B cell (primary cell): ENCODE measurements around the gene RP2. TPM values are rescaled to one million over a fixed set of nuclear protein-coding genes. Genes with fewer than 3 reads are reported as not detected.

Experiments
- ATAC-seq: fragments of 200-7000 bp; cut with Tn5 transposase; one replicate; pipeline ENCODE4 v1.10.0; 2021; ENCODE audit warnings: low read depth, mild to moderate bottlenecking, moderate number of reproducible peaks, moderate library complexity
- CTCF ChIA-PET: fragments of 350-600 bp; sonication (Branson Sonifier 250); formaldehyde crosslinking; loops from one replicate; lab custom pipeline; 2021; ENCODE audit warnings: antibody characterized with exemption, inconsistent platforms; lab: Charles Lee
- POLR2A ChIA-PET: fragments of 350-600 bp; sonication (Branson Sonifier 250); formaldehyde crosslinking; loops from one replicate; lab custom pipeline; 2021; ENCODE audit warnings: antibody characterized with exemption; lab: Charles Lee
- DNase-seq: peaks from one replicate; pipeline ENCODE4 v3.0.0; 2013
- H2AFZ ChIP-seq: 2 replicates; pipeline ENCODE4 v1.6.1; 2012; ENCODE audit warnings: mild to moderate bottlenecking, low read depth, low read length; ENCODE audit not compliant: insufficient read depth, poor library complexity, severe bottlenecking
- H3K27ac ChIP-seq, 2 donors: 1 replicate in 1 of 2; 2 replicates in 1 of 2; pipeline ENCODE4 v1.5.1; 2012 to 2013; ENCODE audit warnings: low read length in 2 of 2, mild to moderate bottlenecking in 2 of 2, moderate library complexity in 1 of 2
- H3K27me3 ChIP-seq, 4 experiments: fragments of 200-600 bp in 1 of 4; sonication (generic) in 1 of 4; replicated peaks in 1 of 4; 1 replicate in 2 of 4; 2 replicates in 2 of 4; pipeline versions ENCODE4 v1.6.1 to v1.7.0; 2013 to 2016; ENCODE audit warnings: low read length in 3 of 4, mild to moderate bottlenecking in 2 of 4, mixed read lengths in 1 of 4, moderate library complexity in 1 of 4; ENCODE audit not compliant: insufficient read depth in 4 of 4, control insufficient read depth in 3 of 4; ENCODE audit errors: control extremely low read depth in 1 of 4
- H3K36me3 ChIP-seq, 2 experiments: replicated peaks in 1 of 2; 1 replicate in 1 of 2; 2 replicates in 1 of 2; pipeline versions ENCODE4 v1.6.1 to v1.7.1; 2013; ENCODE audit warnings: low read length in 1 of 2; ENCODE audit not compliant: insufficient read depth in 2 of 2, control insufficient read depth in 1 of 2; ENCODE audit errors: control extremely low read depth in 1 of 2, extremely low read depth in 1 of 2
- H3K4me1 ChIP-seq, 2 donors: fragments of 200-600 bp in 1 of 2; sonication (generic) in 1 of 2; 1 replicate in 1 of 2; 2 replicates in 1 of 2; pipeline versions ENCODE4 v1.5.1 to v1.6.1; 2013 to 2017; ENCODE audit warnings: low read length in 2 of 2; ENCODE audit not compliant: control insufficient read depth in 2 of 2, insufficient read depth in 2 of 2
- H3K4me2 ChIP-seq: replicated peaks from 2 replicates; pipeline ENCODE3; 2012; ENCODE audit warnings: mild to moderate bottlenecking, low read depth, low read length; ENCODE audit not compliant: poor library complexity, severe bottlenecking
- H3K4me3 ChIP-seq, 5 experiments: fragments of 200-600 bp in 1 of 5; sonication (generic) in 1 of 5; 1 replicate in 3 of 5; 2 replicates in 2 of 5; pipeline versions ENCODE4 v1.5.1 to v1.7.0; 2011 to 2016; ENCODE audit warnings: low read length in 4 of 5, mild to moderate bottlenecking in 4 of 5, low read depth in 2 of 5, control low read depth in 1 of 5, moderate library complexity in 1 of 5; ENCODE audit not compliant: insufficient read depth in 1 of 5; ENCODE audit errors: control extremely low read depth in 1 of 5, extremely low read depth in 1 of 5
- H3K79me2 ChIP-seq: fragments of 200-600 bp; sonication (generic); one replicate; pipeline ENCODE4 v1.6.0; 2016; ENCODE audit warnings: low read length; ENCODE audit not compliant: control insufficient read depth, insufficient read depth
- H3K9ac ChIP-seq: fragments of 200-600 bp; sonication (generic); 2 replicates; pipeline ENCODE4 v1.6.1; 2017; ENCODE audit warnings: mild to moderate bottlenecking, low read length, moderate library complexity
- H3K9me3 ChIP-seq, 3 donors: one replicate each; pipeline versions ENCODE4 v1.6.1 to v1.7.1; 2013; ENCODE audit warnings: low read length in 2 of 3; ENCODE audit not compliant: control insufficient read depth in 2 of 3, insufficient read depth in 1 of 3; ENCODE audit errors: control extremely low read depth in 1 of 3
- H4K20me1 ChIP-seq: 2 replicates; pipeline ENCODE4 v1.6.0; 2012; ENCODE audit warnings: mild to moderate bottlenecking, low read length; ENCODE audit not compliant: insufficient read depth, control insufficient read depth, poor library complexity, severe bottlenecking
- H3K27ac Mint-ChIP-seq: one replicate; pipeline ENCODE4 v1.8.0; 2021; ENCODE audit warnings: mixed read lengths
- H3K27me3 Mint-ChIP-seq: one replicate; pipeline ENCODE4 v1.8.0; 2021; ENCODE audit warnings: mixed read lengths
- H3K4me1 Mint-ChIP-seq: one replicate; pipeline ENCODE4 v1.8.0; 2021; ENCODE audit warnings: mixed read lengths
- H3K4me3 Mint-ChIP-seq: one replicate; pipeline ENCODE4 v1.8.0; 2021; ENCODE audit warnings: mixed read lengths
- H3K9me3 Mint-ChIP-seq: one replicate; pipeline ENCODE4 v1.8.0; 2022; ENCODE audit warnings: mixed read lengths; ENCODE audit not compliant: insufficient read depth
- CTCF ChIP-seq: fragments of 200-600 bp; IDR thresholded peaks from one replicate; pipeline ENCODE4 v1.8.0; 2022; ENCODE audit warnings: antibody characterized with exemption, mild to moderate bottlenecking
- EZH2 ChIP-seq: IDR thresholded peaks from 2 replicates; pipeline ENCODE4 v1.6.1; 2012; ENCODE audit warnings: borderline replicate concordance, low read depth, mild to moderate bottlenecking, moderate library complexity, low read length; ENCODE audit not compliant: insufficient read depth, poor library complexity, severe bottlenecking
- WGBS: methylation state at CpG from one replicate; pipeline ENCODE4 v1.1.5; 2013; ENCODE audit warnings: missing lambda C conversion rate; ENCODE audit not compliant: insufficient coverage; 5-methylcytosine and 5-hydroxymethylcytosine counted together
- intact Hi-C: fragments of 100-400 bp; cut with micrococcal nuclease; formaldehyde crosslinking; loops from one replicate; pipeline ENCODE4 v1.10.0; 2022
- polyA plus RNA-seq: library from polyadenylated mRNA; depleted of rRNA; stranded (reverse); fragments of >200 nt; gene quantifications from 2 replicates; pipeline ENCODE4 v1.2.3, GENCODE V29; 2012
- total RNA-seq, 2 donors: library from RNA; stranded (reverse); fragments of 120-200 nt in 1 of 2; gene quantifications; 1 replicate in 1 of 2; 2 replicates in 1 of 2; pipeline versions ENCODE4 v1.2.3 to v1.2.4, GENCODE V29; 2013 to 2022

The RP2 gene
- total and polyA plus RNA-seq, 2 donors (not counting 1 experiment from before 2014, with no cell fraction given): 5.5 to 14.9 TPM

GRCh38 chrX:46910415-46910814 lies 73.6 kb downstream of the RP2 start:
- WGBS: no CpG with 5 or more reads among the region's 3 CpGs
- CTCF ChIA-PET: interaction anchor here (1.4 to 1.7 kb wide), 2 partner anchors 13 to 23 kb away, joined by 4 to 6 read pairs; no protein-coding TSS in a partner anchor

More at GRCh38 chrX:46910415-46910814, 73.6 kb downstream of the RP2 start:
- Histone ChIP-seq H4K20me1 (no peaks in the 10 kb centered on the region), H3K4me2 (no peak overlapping the region), H3K36me3 (no peaks in the 10 kb centered on the region), H2AFZ (no peak overlapping the region), H3K27me3 (no peaks in the 10 kb centered on the region), H3K79me2 (peaks cover 19% of the 10 kb centered on the region), H3K9ac (no peak overlapping the region), H3K9me3 (no peaks in the 10 kb centered on the region), H3K4me1 (peaks cover 5 to 19% of the 10 kb centered on the region in 2 donors), H3K27ac (no peak overlapping the region), H3K4me3 (no peak overlapping the region)
- DNase-seq: no peak
- ATAC-seq: no peak
- H3K4me3 Mint-ChIP-seq: no peak overlapping the region
- POLR2A ChIA-PET: no interaction called here
- H3K9me3 Mint-ChIP-seq: no peaks in the 10 kb centered on the region
- H3K27ac Mint-ChIP-seq: peak overlapping the region; percentile 32
- no peaks in the 10 kb centered on the region for H3K27me3 Mint-ChIP-seq
- H3K4me1 Mint-ChIP-seq: peaks cover 20% of the 10 kb centered on the region
- intact Hi-C loops: loop anchor here (5.0 kb wide), 1 partner anchor 37 kb away; no protein-coding TSS in a partner anchor
- TF ChIP-seq CTCF (no peak), EZH2 (no peak)
